Activated T-helper 1 cell treated with anti-CD3 and anti-CD28 coated beads, Interleukin-2, amount 50 U/mL, for 16 hours (primary cell): ENCODE results near the gene DBNL.

Experiments used
- DNase-seq, 2 donors: peaks; one replicate each; pipeline ENCODE4 v3.0.0-alpha.2; 2020; ENCODE audit warnings: low read depth in 1 of 2, low spot score in 1 of 2

DBNL gene

DNA sequence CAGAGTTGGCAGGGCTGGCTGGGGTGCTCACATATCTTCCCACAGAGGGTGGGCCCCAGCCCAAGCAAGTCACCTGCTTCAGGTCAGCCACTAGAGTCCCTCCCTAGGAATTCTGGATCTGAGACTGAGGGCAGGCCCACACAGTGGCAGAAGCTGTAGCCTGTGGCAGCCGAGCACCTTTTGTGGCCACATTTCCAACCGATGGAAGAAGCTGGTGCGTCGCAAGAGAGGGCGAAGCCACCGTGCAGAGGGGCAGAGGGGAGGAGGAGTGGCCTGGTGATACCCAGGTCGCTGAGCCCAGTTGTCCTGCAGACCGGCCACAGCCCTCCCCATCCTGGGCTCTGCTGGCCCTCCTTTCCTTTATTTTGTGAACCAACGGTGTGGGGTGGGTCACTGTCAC, 32.6 kb downstream of the DBNL start:
- no peak for DNase-seq

DNA sequence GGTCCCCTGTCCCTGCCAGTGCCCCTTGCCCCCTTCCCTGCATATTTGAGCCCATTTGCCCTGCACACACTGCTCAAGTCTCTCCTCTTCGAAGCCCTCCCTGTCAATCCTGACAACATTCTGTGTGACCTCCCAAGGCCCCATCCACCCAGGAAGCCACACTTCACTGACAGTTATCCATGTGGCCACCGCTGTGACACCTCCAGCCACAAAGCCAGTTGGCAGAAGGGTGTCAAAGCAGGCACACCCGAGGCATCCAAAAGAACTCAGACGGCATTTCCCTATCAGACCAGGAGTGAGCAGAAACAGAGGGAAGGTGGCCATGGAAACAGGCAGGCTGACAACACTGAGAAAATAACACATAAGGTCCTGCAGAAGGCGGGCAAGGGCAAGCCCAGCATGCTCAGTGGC, 33.2 kb downstream of the DBNL start:
- no peak for DNase-seq

DNA sequence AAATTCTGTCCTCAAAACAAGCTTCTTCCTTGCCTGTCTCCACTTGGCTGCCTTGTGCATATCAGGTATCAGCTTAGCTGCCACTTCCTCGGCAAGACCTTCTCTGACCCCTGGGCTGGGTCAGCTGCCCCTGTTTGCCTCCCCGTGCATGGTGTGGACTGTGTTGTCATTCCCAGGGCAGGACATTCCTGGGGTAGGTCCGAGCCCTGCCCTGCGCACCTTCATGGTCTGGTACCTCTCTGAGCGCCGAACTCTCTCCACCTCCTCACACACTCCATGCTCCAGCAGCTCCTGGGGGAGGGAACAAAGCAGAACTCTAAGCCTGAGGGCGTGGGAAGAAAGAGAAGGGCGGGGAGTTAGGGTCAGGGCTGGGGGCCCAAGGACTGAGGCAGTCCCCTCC, 34.0 kb downstream of the DBNL start:
- no peak for DNase-seq

DNA sequence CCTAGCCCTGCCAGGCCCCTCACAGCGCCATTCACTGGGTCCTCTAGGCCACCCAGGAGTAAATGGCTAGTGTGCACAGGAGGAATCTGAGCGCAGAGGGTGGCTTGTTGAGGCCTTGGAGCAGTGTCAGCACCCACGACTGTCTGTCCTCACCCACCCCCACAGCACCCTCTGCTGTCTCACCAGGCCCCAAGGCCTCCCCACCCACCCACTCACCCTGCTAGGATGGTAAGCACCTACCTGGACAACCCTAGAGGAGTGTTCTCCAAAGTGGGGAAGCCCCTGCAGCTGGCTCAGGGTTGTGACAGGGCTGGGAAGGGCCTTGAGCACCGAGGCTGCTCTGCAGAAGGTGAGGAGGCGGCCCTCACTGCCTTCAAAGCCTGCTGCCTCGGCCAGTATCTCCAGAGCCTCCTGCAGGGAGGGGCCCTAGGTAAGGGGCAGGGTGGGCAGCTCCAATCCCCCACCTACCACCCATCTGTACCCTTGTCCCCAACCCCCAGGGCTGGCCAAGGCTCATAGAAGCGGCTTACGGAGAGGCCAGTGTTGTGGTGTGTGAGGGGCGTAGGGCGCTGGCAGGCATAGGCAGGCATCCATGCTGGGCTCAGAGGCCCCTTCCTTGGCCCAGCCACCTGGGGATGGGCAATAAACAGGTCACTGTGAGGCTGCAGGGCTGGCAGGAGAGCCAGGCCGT, 35.0 kb downstream of the DBNL start:
- no peak for DNase-seq

DNA sequence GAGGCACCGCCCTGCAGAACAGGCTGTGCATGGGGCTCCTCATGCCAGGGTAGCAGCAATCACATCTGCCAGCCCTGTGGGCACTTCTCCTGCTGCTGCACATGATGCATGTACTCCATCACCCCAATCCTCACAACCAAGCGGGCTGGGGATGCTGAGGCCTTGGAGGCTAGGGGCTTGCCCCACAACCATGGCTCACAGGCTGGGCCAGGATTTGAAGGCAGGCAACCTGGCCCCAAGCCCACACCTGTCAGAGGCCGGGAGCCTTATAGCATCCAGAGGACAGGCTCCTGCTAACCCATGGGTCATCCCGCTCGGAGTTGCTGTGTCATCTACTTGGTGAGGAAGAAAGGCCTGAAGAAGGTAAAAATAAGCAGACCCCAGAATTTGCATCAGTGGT, 35.6 kb downstream of the DBNL start:
- no peak for DNase-seq

GRCh38 chr7:44080686-44081265, 36.3 kb downstream of the DBNL start:
- DNase-seq, result no peak

GRCh38 chr7:44081266-44081748, 36.8 kb downstream of the DBNL start:
- DNase-seq, result no peak

DNA sequence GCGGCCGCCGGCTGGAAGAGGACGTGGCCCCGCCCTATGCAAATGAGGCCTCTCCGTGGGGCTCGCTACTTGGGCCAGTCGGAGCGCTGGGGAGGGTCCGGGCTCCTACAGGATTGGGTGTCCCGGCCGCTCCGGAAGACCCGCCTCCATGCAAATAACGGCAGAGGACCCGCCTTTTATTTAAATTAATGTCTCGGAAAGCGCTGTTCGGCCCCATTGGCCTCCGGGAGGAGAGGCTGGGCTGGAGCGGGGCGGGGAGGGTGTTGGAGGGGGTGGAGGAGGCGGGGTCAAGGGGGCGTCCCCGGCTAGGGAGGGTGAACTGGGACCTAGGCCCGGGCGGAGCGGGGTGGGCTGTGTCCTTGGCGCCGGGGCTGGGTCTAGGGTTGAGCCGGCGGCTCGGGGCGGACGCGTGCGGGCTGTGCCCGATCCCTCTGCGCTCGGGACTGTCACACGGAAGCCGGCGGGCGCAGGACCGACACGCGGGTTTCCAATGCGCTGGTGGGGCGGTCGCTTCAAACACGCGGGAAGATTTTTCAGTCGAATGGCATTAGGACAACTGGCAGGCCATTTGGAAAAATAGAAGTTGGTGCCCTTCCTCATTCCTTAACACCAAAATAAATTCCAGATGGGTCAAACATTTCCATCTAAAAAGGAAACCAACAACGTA, 38.2 kb downstream of the DBNL start:
- DNase-seq, result peak; percentile 96 to 98

DNA sequence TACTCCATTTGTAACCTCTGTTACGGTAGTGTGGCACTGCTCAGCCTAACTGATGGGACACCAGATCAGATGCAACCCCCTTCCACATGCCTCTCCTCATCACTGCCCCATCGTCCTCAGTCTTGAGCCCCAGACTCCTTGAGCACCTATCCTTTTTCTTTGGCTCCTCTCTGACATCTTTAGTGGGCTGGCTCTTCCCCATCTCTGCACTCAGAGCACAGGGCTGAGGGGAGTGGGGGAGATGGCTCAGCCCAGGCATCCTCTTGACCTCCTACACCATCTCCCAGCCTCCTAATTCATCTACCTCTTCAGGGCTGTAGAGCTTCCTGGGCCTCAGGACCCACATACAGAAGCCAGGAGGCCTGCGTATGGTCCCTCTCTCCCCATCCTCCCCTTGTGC, 39.3 kb downstream of the DBNL start:
- no peak for DNase-seq

DNA sequence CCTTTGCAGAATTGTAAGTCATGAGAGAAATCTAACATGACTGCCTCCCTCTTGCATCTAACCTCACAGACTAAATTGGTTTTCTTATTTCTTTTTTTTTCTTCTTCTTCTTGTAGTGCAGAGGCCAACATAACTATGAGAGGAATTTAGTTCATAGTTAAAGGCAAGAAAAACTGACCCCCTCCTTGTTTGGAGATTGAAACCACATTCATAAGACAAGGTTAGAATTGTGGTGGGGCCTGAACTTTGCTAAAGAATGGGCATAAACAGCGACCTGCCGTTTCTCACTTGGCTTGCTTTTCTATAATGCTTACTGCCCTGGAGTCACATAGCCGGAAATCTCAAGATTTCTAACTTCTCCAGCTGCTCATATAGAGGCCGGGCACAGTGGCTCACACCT, 40.2 kb downstream of the DBNL start:
- DNase-seq, result no peak

DNA sequence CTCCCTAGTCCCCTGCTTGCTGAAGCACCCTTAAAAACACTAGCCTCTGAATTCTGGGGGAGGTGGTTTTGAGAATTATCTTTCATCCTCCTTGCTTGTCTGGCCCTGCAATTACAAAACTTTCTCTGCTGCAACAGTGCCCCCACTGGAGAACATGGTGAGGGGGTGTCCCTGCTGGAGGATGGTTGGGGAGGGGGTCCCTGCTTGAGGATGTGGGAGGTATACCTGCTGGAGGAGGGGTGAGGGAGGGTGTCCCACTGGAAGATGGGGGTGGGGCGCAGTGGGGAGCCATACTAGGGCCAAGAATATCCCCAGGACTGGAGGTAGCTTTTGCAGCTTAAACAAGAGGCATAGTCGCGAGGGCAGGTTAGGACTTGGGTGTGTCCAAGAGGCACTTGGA, 41.0 kb downstream of the DBNL start:
- DNase-seq, result no peak

DNA sequence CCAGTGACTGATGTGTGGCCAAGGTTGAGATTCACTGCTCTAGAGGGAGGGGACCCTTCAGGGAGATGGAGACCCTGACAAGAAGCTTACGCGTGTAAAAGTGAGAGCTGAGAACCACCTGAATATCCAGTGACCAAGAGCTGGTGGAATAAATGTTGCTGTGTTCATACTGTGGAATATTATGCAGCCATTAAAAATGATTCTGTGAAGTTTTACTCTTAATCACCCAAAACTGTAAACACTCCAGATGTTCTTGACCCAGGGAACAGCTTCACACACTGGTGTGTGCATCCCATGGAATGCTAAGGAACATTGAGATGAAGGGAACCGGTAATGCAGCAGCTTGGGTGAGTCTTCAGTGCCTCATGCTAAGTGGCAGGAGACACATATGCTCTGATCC, 42.1 kb downstream of the DBNL start:
- DNase-seq, result no peak

- DNase-seq, result no peak
Measured at GRCh38 chr7:44087911-44088838, 43.7 kb downstream of the DBNL start.

DNA sequence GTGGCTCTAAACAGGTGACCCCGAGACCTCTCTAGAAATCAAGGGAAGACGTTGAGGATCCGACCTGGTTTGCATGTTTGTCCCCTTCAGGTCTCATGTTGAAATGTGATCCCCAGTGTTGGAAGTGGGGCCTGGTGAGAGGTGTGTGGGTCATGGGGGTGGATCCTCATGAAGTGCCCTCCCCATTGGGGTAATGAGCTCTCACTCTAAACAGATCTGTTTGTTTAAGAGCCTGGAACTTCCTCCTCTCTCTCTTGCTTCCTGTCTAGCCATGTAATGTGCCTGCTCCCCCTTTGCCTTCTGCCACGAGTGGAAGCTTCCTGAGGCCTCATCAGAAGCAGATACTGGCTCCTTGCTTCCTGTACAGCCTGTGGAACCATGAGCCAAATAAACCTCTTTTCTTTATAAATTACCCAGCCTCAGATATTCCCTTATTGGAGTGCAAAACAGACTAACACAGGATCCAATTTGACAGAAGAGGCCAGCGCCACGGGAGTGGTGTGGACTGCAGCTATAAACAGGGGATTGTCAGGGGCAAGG, 48.7 kb downstream of the DBNL start:
- DNase-seq, result no peak

GRCh38 chr7:44094365-44094764, 49.9 kb downstream of the DBNL start:
- no peak for DNase-seq

GRCh38 chr7:44094883-44095592, 50.5 kb downstream of the DBNL start:
- DNase-seq, result no peak

DNA sequence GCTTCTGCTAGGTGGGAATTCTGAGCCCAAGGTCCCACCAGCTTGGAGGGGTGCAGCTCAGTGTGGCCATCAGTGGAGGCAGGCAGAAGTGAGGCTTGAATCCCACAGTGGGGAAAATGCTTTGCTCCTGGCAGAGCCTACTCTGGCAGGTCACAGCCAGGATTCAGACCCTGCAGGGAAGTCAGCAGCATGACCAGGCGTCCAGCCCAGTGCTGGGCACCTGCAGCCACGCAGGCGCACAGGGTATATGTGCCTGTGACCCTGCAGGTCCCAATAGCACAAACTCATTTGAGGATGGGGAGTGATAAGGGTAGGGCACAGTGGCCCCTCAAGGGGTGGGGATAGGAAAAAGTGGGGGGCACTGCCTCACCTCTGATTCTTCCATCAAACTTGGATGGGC, 51.3 kb downstream of the DBNL start:
- no peak for DNase-seq

GRCh38 chr7:44096326-44096881, 51.9 kb downstream of the DBNL start:
- no peak for DNase-seq

GRCh38 chr7:44097064-44097932, 52.8 kb downstream of the DBNL start:
- no peak for DNase-seq
